GM18499 (cell line): ENCODE data around the gene NPFFR1.
"Not testable (repeated sequence)": the region's sequence is repeated elsewhere in the genome, so short reads cannot be mapped to it uniquely, and the experiment has no call there.

Source experiments
- ATAC-seq: cut with Tn5 transposase; IDR thresholded peaks from one replicate; pipeline ENCODE4 v1.9.1; 2021; ENCODE audit warnings: moderate number of reproducible peaks; ENCODE audit not compliant: insufficient read depth, unreplicated experiment

Gene NPFFR1

DNA sequence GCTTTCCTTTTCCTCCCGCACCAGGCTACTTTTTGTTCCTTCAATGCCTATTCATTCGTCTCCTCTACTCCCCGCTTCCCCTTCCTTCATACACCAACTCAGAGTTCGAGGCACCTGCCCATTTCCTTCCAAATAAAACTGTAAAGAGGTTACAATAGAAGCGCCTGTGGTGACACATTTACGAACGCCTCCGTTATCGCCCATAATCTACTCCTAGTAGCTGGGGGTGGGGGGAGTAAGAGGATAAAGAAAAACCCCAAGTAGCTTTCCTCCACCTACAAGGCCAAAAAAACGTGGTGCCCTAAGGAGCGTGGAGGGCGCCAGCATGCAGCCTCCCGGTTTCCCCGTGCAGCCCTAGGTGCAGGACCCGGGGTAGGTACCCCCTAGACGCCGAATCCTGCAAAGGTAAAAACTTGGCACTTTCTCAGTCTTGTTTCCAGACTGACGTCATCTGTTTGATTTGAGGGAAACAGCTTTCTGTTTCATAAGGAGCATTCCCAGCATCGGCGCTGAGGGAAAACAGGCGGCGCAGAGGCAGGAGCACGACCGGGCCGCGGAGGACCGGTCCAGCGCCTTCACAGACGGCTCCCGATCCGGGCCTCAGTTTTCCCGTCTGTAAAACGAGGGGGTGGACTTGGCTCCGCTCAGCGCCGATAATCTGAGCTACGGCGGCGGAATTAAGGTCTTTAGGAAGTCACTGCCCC, 51.5 kb downstream of the NPFFR1 start:
- no peak for ATAC-seq

DNA sequence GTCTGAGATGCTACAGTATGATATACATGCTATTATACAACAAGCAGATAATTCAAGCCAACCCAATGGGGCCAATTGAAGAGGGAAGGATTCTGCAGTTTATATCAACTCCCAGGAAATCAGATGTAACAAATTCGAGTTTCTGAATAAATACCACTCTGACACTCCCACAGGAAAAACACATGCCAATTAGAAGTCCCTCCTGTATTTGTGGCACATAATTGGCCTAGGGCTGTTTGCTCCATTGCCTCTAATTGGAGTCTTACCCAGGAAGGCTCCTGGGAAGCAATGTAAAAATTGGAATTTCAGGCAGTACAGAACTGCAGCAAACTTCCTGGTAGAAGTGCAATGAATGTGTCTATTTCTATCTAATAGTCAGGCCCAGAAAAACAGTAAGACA, 55.3 kb downstream of the NPFFR1 start:
- ATAC-seq: no peak

DNA sequence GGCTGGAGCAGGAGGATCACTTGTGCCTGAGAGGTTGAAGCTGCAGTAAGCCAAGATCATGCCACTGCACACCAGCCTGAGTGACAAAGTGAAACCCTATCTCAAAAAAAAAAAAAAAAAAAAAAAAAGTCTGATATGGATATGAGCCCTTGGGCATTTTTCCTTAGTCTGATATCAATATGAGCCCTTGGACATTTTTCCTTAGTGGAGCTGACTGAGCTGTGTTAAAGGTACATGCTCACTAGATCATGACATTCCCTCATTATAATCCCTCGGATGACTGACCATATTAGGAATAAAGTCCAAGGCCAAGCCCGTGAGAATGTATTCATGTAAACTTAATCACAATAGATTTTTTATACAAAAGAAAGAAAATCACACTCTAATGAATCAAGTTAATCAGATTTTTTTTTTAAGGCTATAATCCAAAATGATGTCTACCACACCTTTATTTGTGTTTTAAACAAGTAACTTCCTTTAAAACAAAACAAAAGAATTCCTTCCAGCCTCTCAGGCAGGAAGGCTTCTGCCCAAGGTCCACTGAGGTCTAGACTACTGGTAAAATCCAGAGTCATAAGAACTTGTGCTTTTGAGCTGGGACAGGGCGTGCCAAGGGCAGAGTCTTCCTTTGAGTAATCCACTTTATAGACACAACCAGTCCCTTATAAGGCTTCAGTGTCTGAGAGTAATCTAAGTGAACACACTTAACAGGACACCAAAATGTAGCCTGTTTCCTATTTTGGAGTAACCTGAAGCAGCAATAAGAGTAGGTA, 56.1 kb downstream of the NPFFR1 start:
- no peak for ATAC-seq

DNA sequence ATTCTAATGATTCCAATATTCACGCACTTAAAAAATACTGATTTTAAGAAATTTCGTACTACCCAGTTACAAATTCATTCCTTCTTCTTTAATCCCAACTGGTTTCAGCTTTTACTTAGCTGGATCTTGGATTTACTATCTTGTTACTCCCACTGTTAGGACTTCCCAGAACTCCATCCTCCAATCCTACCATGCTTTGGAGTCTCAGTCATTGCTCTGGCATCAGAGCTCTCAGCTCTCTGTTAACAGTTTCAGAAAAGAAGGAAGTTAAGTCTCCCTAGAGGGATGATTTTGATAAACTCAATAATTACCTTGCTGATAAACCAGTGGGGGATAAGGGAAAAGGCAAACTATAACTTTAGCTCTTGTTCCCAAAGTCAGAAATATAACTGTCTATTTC, 60.1 kb downstream of the NPFFR1 start:
- no peak for ATAC-seq

DNA sequence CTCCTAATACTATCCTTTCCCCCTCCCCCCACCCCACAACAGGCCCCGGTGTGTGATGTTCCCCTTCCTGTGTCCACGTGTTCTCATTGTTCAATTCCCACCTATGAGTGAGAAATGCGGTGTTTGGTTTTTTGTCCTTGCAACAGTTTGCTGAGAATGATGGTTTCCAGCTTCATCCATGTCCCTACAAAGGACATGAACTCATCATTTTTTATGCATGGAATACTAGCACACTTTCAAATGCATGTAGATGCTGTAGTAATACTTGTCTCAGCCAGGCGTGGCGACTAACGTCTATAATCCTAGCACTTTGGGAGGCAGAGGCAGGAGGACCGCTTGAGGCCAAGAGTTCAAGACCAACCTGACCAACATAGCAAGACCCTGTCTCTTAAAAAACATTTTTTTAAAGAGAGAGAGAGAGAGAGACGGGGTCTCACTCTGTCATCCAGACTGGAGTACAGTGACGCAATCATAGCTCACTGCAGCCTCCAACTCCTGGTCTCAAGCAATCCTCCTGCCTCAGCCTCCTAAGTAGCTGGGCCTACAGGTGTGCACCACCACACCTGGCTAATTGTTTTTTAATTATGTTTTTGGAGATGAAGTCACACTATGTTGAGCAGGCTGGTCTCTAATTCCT, 60.9 kb downstream of the NPFFR1 start:
- ATAC-seq: not testable (repeated sequence)

DNA sequence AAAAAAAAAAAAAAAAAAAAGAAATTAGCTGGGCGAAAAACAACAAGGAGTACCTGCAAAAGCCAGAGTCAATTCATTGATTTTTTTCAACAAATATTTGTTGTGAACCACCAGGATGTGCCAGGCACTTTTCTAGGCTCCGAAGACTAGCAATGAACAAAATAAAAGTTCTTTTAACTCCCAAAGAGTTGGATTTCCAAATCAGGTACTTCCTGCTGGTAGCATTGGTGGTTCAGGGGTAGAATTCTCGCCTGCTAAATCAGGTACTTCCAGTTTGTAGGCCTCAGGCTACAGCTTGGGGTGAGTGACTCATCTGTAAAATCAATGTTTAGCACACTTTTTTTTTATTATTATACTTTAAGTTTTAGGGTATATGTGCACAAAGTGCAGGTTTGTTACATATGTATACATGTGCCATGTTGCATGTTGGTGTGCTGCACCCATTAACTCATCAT, 61.4 kb downstream of the NPFFR1 start:
- no peak for ATAC-seq

DNA sequence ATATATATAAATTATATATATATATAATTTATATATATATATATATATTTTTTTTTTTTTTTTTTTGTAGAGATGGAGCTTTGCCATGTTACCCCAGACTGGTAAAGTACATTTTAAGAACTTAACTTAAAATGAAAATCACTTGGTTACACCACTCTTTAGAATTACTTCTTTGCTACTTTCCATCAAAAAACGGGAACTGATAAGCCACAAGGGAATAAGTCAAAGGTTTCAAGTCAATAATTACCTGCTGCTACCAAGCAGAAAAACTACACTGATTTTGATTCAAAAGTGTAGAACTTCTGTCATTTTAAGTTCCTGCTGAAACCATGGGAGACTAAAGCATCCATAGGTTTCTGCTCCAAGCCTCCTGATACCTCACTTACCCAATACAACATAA, 62.8 kb downstream of the NPFFR1 start:
- ATAC-seq: no peak

DNA sequence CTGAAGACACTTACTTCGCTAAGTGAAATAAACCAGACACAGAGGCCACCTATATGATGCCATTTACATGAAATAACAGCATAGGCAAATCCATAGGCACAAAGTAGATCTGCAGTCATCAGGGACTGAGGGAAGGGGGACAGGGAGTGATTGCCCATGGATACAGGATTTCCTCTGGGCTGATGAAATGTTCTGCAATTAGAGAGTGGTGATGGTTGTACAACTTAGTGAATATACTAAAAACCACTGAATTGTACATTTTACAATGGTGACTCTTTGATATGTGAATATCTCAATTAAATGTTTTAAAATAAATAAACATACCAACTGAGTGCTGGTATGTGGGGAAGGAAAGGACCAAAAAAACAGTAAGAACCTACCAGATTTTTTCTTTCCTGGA, 70.9 kb downstream of the NPFFR1 start:
- no peak for ATAC-seq

DNA sequence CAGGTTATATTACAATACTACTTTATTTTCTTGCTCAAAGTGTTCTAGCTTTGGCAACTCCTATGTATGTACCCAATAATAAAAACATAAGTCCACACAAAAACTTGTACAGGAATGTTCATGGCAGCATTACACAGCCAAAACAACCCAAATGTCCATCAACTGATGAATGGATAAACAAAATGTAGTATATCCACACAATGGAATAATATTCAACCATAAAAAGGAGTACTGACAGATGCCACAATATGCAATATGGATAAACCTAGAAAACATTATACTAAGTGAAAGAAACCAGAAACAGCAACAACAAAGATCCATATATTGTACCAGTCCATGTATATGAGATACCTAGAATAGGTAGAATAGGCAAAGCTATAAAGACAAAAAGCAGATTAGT, 71.5 kb downstream of the NPFFR1 start:
- no peak for ATAC-seq

DNA sequence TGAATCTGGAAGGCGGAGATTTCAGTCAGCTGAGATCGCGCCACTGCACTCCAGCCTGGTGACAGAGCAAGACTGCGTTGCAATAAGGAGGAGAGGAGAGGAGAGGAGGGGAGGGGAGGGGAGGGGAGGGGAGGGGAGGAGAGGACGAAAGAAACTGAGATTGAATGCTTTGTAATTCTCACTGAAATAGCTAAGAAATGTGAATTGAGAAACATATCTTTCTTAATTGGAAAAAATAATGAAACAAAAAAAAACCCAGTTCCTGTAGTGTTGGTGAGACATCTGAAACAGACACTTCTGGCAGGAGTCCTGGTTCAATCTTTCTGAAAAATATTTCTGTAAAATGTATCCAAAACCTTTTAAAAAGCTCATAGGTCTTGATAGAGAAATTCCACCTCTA, 77.0 kb downstream of the NPFFR1 start:
- no peak for ATAC-seq

DNA sequence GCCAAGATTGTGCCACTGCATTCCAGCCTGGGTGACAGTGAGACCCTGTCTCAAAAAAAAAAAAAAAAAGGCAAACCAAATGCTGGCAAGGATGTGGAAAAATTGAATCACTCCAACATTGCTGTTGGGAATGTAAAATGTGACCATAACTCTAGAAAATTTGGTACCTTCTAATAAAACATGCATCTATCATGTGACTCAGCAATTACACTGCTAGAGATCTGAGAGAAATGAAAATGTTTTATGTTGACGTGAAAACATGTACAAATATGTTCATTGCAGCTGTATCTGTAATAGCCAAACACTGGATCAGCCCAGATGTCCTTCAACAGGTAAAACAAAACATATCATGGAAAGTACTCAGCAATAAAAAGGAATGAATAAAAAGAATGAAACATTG, 82.7 kb downstream of the NPFFR1 start:
- ATAC-seq: no peak

DNA sequence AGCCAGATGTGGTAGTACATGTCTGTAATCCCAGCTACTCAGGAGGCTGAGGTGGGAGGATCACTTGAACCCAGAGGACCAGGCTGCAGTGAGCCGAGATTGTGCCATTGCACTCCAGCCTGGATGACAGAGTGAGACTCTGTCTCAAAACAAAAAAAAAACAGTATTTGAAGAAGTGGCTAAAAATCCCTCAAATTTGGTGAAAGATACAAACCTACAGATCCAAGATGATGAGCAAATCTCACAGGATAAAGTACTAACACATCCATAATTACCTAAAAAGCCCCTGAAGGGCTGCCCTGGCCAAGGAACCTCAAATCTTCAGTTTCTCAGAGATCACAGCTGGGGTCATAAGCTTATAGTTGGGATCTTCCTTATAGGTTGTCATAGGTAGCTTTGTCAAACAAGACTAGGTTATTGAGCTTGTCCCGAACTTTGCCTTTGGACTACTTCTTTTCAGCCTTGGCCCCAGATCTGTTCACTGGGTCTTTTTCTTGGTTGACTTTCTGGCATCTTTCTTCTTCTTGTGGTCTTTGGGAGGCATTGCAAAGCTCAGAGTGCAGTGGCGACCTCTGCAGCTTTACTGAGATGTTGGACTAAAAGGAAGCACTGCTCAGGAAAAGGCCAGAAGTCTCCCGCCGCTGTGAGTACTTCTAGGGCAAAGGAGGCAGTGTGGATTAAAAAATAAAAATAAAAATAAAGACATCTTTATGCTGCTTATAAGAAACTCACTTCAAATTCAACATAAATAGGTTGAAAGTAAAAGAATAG, 84.9 kb downstream of the NPFFR1 start:
- no peak for ATAC-seq
